Measurements from ENCODE around the gene PNMA8C.

PNMA8C gene

GRCh38 chr19:46392252-46392801 is 36.4 kb downstream of the PNMA8C start:
- no peak for DNase-seq (ENCODE audit: low read depth)
- no peak for TF ChIP-seq CTCF (IDR thresholded peaks at IDR 0.05; ENCODE audit: low read depth, low read length, missing control alignments)
- H3K4me3 ChIP-seq (ENCODE audit: low read depth, low read length): no peak overlapping the region
- in situ Hi-C loops (cut with HindIII; ENCODE audit: low sequenced_read_pairs): no loop called here

- no peak overlapping the region for H3K4me3 ChIP-seq (ENCODE audit: low read depth, low read length)
- no peak for TF ChIP-seq CTCF (IDR thresholded peaks at IDR 0.05; ENCODE audit: low read depth, low read length, missing control alignments)
- in situ Hi-C loops (cut with HindIII; ENCODE audit: low sequenced_read_pairs): no loop called here
- no peak for DNase-seq (ENCODE audit: low read depth)
These were observed 37.2 kb downstream of the PNMA8C start for GRCh38 chr19:46391296-46392251.

- no peak for TF ChIP-seq CTCF (IDR thresholded peaks at IDR 0.05; ENCODE audit: low read depth, low read length, missing control alignments)
- H3K4me3 ChIP-seq (ENCODE audit: low read depth, low read length): no peak overlapping the region
- in situ Hi-C loops (cut with HindIII; ENCODE audit: low sequenced_read_pairs): no loop called here
- no peak for DNase-seq (ENCODE audit: low read depth)
These were observed 37.9 kb downstream of the PNMA8C start for GRCh38 chr19:46390866-46391265.

- TF ChIP-seq CTCF (IDR thresholded peaks at IDR 0.05; ENCODE audit: low read depth, low read length, missing control alignments): no peak
- in situ Hi-C loops (cut with HindIII; ENCODE audit: low sequenced_read_pairs): no loop called here
- H3K4me3 ChIP-seq (ENCODE audit: low read depth, low read length): no peak overlapping the region
- no peak for DNase-seq (ENCODE audit: low read depth)
These were observed 38.4 kb downstream of the PNMA8C start for GRCh38 chr19:46390121-46390858.

- in situ Hi-C loops (cut with HindIII; ENCODE audit: low sequenced_read_pairs): no loop called here
- no peak for TF ChIP-seq CTCF (IDR thresholded peaks at IDR 0.05; ENCODE audit: low read depth, low read length, missing control alignments)
- no peak overlapping the region for H3K4me3 ChIP-seq (ENCODE audit: low read depth, low read length)
- no peak for DNase-seq (ENCODE audit: low read depth)
These were observed 40.2 kb downstream of the PNMA8C start for GRCh38 chr19:46388311-46389095.

GRCh38 chr19:46387713-46388130 is 41.0 kb downstream of the PNMA8C start:
- TF ChIP-seq CTCF (IDR thresholded peaks at IDR 0.05; ENCODE audit: low read depth, low read length, missing control alignments): no peak
- DNase-seq (ENCODE audit: low read depth): no peak
- no peak overlapping the region for H3K4me3 ChIP-seq (ENCODE audit: low read depth, low read length)
- in situ Hi-C loops (cut with HindIII; ENCODE audit: low sequenced_read_pairs): no loop called here

Data from astrocyte of the cerebellum (primary cell).